Smooth muscle cell of bladder (primary cell): Measurements from ENCODE around the gene COL4A5. TPM values are rescaled to one million over a fixed set of nuclear protein-coding genes. Genes with fewer than 3 reads are reported as not detected.

Experiments used
- total RNA-seq: library from RNA; depleted of rRNA; stranded (reverse); fragments of >200 nt; gene quantifications from 2 replicates; pipeline ENCODE4 v1.2.3, GENCODE V29; 2014

Gene COL4A5
- 35.2 and 102 TPM in 2 replicates for total RNA-seq

GRCh38 chrX:108439426-108439942, at the start of gene COL4A5:
Gene COL4A5 (plus strand): TSS chrX:108439838. CDS start chrX:108440126, 288 bp downstream.

GRCh38 chrX:108438110-108438623, 1.5 kb upstream of the COL4A5 start, which contains the start of gene COL4A6:
Gene COL4A6 (minus strand): TSS chrX:108438422. CDS start chrX:108438196, 226 bp downstream.

GRCh38 chrX:108736509-108737479, 297.2 kb downstream of the COL4A5 start, which contains the start of gene IRS4:
Gene IRS4 (minus strand): TSS chrX:108736563.

Other genes with a start within 250 kb of the COL4A5 start
- gene COL4A6, start 1.4 kb upstream of the COL4A5 start, total RNA-seq: 4.2 and 13.4 TPM in 2 replicates